ENCODE data around the gene CDK15.

Gene CDK15

DNA sequence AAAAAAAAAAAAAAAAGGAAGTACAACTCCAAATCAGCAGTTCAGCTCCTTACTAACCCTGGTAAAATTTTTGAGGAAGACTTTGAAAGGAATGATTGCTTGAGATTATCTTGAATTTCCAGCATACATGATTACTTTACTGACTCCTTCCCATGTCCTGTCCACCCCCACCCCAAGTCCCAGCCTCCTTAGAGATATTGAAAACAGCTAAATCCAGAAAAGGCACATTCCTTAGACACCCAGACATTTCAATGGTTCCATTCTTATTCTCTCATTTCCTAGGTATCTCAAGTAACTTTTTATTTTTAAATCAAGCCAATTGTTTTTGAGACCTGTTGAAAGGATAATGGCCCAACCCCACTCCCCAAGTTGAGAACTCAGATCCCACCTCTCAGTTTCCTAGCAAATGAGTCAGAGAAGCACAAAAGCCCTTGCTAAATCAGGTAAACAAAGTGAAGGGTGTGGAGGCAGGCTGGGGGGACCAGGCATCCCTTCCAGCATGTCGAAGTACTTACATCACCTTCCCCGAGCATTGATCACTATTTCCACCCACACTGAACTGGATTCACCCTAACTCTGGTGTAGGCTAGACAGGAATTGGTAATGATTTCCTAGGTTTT lies 131.9 kb downstream of the CDK15 start:
- no peak for DNase-seq (ENCODE audit: low spot score)

DNA sequence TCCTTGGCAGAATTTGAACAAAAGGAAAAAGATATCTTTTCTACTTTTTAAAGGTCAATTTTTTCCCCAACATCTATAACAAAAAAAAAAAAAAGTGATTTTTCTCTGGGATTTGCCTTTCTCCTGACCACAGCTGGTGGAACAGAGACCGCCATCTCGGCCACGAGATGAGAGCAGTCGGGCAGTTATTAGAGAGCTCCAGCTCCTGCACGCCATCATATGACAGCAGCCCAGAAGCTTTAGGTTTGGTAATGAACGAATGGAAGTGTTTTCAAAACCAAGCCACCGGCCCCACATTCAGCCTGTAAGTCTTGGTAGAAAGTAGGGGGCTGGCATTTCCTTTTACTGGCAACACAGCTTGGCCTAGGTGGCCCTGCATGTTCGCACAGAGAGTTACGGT lies 132.4 kb downstream of the CDK15 start:
- no peak for DNase-seq (ENCODE audit: low spot score)

DNA sequence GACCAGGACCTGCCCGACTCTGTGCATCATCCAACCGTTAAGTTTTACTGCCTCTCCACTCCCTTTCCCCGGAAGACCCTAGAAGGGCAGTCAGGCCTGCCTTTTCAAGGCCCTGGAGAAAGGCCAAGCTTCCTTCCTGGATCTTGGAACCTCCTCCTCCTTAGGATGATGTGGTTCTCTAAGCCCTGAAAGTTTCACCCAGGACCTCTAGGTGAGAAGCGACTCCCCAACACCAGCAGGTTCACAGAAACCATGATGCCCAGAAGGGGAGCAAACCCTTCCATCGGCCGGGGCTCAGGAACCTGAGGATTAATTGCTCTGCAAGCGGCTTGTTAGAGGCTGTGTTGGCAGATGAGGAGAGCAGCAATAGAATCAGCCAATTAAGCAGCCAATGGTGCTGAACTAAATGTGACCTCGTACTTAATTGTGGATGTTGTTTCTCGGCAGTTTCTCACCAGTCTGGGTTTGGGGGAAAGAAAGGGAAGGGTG lies 133.2 kb downstream of the CDK15 start:
- DNase-seq (ENCODE audit: low spot score) = no peak

DNA sequence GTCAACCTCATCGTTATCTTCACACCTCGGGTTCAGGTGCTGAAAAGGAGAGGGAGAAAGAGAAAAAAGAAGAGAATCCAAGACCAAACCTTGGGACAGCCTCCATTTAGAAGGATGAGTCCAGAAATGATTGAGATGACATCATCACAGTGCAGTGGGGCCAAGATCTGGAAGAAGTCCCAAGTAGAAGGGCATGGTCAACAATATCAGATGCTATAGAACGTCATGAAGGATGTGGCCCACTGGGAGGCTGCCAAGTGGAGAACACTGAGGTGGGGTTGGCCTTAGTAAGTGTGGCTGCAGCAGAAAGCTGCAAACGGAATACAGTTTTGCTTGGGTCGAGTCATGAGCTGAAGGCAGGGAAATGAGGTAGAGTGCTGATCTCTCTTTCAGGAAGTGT lies 136.2 kb downstream of the CDK15 start:
- no peak for DNase-seq (ENCODE audit: low spot score)

Data from pons (tissue), 1 donor.